C4-2B (cell line): ENCODE data around the gene HOXB9.

Experiments used
- H3K27ac ChIP-seq: fragments of 450-650 bp; 2 replicates; pipeline ENCODE4 v1.5.1; 2017
- CTCF ChIP-seq: fragments of 450-650 bp; conservative IDR thresholded peaks from 2 replicates; pipeline ENCODE4 v1.5.1; 2017; ENCODE audit warnings: mild to moderate bottlenecking
- ZFX ChIP-seq: fragments of 450-650 bp; IDR thresholded peaks from 2 replicates; pipeline ENCODE4 v1.6.1; 2017

HOXB9 gene

GRCh38 chr17:48627118-48627597 is 1.0 kb upstream of the HOXB9 start:
- TF ChIP-seq ZFX (no peak), CTCF (no peak)
- no peak overlapping the region for H3K27ac ChIP-seq

DNA sequence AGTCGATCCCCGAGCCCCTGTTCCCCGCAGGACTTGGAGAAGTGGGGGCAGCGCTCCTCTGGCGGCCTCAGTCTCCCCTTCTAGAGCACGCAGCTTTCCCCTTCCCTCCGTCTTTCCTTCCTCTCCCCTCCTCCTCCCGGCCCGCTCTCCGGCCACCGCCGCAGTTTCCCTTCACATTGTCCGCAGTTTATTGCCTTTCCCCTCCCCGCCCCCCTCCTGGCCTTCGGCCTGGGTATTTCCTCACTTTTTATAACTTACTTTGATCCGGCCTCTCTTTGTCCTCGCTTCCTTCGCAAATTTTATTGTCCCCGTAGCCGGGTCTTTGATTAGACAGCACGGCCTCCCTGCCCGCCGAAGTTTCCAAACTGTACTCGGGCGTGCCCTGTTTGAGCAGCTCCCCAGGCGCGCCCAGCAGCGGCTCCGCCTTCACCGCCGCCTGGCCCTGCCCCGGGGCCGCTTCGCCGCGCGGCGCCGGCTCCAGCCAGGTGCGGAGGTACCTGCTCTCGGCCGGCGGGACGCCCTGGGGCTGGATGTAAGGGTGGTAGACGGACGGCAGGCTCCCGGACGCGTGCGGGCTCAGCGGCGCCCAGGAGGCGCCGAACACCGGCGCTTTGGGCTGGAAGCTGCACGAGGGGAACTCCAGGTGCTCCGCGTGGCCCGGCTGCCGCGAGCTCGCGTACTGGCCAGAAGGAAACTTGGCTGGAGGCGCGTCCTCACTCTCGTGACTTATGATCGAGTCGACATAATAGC is 488 bp downstream of the HOXB9 start:
- TF ChIP-seq ZFX, result peak; percentile 53; the same call in 1 of the 2 replicates
- TF ChIP-seq CTCF, result no peak
- peak overlapping the region; percentile 40 for H3K27ac ChIP-seq

DNA sequence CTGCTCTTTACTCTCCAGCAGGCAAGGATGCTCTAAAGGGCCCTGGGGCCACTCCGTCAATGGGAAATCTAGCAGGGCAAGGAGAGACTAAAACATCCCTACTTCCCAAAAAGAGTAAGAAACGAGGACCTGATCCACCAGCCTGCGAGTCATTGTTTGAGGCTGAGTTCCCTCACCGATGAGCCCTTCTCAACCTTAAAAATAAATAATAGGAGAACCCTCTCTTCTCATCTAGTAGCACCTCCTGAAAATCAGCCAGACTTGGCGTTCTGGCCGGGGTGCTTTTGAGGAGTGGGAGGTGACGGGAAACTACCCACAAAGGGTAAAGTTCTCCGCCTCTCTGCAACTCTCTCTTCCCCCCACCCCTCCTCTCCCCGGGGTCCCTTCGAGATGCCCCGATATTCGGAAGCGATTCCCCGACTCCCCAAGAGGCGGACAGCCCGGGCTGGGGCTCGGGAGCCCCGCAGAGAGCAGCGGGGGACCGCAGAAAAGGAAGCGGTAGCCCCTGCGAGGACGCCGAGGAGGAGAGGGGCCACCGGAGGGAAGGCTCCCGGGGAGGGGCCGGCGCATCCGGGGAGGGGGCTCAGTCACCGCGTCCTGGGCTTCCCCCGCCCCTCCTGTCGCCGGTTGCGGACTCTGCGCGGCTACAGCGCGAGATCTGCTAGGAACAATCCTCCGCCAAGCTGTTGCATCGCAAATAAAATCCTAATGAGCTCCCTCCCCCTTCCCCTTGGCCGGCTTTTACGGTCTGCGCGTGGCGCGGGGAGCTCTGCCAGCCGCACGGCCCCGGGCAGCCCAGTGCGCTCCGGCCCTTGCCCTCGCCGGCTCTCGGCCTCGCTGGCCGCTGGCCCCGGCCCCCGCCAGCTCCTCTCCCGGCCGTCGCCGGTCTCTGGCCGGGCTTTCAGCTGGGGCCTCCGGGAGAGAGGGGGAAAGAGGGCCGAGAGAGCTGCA is 1.3 kb downstream of the HOXB9 start:
- no peak for TF ChIP-seq ZFX
- TF ChIP-seq CTCF, result no peak

GRCh38 chr17:48624118-48624517 is 2.0 kb downstream of the HOXB9 start:
- TF ChIP-seq ZFX (no peak), CTCF (no peak)
- H3K27ac ChIP-seq, result no peak overlapping the region

More for the DNA sequence above, 1.3 kb downstream of the HOXB9 start:
- peak overlapping the region; percentile 40 for H3K27ac ChIP-seq

DNA sequence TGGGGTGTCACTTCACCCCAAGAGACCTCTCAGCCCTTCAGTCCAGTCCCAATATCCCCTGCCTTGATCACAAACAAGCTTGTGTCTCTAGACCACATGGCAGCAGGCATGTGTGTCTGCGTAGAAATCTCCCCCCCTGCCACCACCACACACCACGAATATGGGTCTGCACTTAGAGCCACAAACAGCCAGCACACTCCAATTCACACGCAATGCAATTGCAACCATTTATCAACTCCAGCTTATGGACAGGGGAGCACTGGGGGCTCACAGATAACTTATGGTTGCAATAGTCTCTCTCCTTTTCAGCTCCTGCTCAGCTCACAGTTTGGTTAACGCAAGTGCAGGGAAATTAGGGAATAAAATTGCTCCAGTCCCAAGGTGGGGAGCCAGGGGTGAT is 2.6 kb downstream of the HOXB9 start:
- no peak overlapping the region for H3K27ac ChIP-seq
- TF ChIP-seq ZFX, result no peak

- H3K27ac ChIP-seq, result no peak overlapping the region
- TF ChIP-seq ZFX (no peak), CTCF (no peak)
These were observed 3.3 kb downstream of the HOXB9 start for GRCh38 chr17:48622857-48623256.

GRCh38 chr17:48621410-48622392 is 4.5 kb downstream of the HOXB9 start:
- TF ChIP-seq ZFX (no peak), CTCF (no peak)
- no peak overlapping the region for H3K27ac ChIP-seq
